WTC11 (cell line): ENCODE data around the gene VEGFB. TPM values are rescaled to one million over a fixed set of nuclear protein-coding genes. Genes with fewer than 3 reads are reported as not detected.
A peak's percentile ranks its signal among the peaks of the same experiment; 100 is the strongest.

Source experiments
- ATAC-seq: fragments of 200-7000 bp; cut with Tn5 transposase; 2 replicates; pipeline ENCODE4 v1.10.0; 2021; ENCODE audit warnings: mild to moderate bottlenecking, moderate library complexity
- CTCF ChIA-PET: fragments of 300-600 bp; sonication (Branson Sonifier 250); formaldehyde crosslinking; loops from one replicate; lab custom pipeline; 2021; ENCODE audit warnings: antibody characterized with exemption; lab: Charles Lee
- POLR2A ChIA-PET: fragments of 350-600 bp; sonication (Branson Sonifier 250); formaldehyde crosslinking; loops from one replicate; lab custom pipeline; 2021; ENCODE audit warnings: antibody characterized with exemption; lab: Charles Lee
- DNase-seq: peaks from one replicate; pipeline ENCODE4 v3.0.0; 2021; ENCODE audit warnings: low spot score
- H3K27ac Mint-ChIP-seq: 2 replicates; pipeline ENCODE4 v1.8.0; 2021; ENCODE audit warnings: mixed read lengths
- H3K27me3 Mint-ChIP-seq: 2 replicates; pipeline ENCODE4 v1.8.0; 2021; ENCODE audit warnings: low read depth, mild to moderate bottlenecking, moderate library complexity, mixed read lengths
- H3K36me3 Mint-ChIP-seq: 2 replicates; pipeline ENCODE4 v1.8.0; 2021; ENCODE audit warnings: mixed read lengths
- H3K4me1 Mint-ChIP-seq: 2 replicates; pipeline ENCODE4 v1.8.0; 2022; ENCODE audit warnings: mixed read lengths
- H3K4me3 Mint-ChIP-seq: 2 replicates; pipeline ENCODE4 v1.8.0; 2021; ENCODE audit warnings: mild to moderate bottlenecking, moderate library complexity, mixed read lengths
- H3K9me3 Mint-ChIP-seq: 2 replicates; pipeline ENCODE4 v1.8.0; 2021; ENCODE audit warnings: mixed read lengths
- E2F1 ChIP-seq: sonication (generic); formaldehyde crosslinking; IDR thresholded peaks from 2 replicates; pipeline ENCODE4 v1.8.0; 2022; ENCODE audit warnings: mild to moderate bottlenecking, missing genetic modification reagents
- ELF4 ChIP-seq: sonication (generic); formaldehyde crosslinking; IDR thresholded peaks from 2 replicates; pipeline ENCODE4 v1.8.1; 2022; ENCODE audit warnings: low read depth, mild to moderate bottlenecking, moderate library complexity, missing genetic modification reagents
- ERG ChIP-seq: fragments of 250-450 bp; sonication (Bioruptor Pico); IDR thresholded peaks from 2 replicates; pipeline ENCODE4 v1.8.0; 2021; ENCODE audit warnings: mild to moderate bottlenecking
- ESRRA ChIP-seq: sonication (generic); formaldehyde crosslinking; IDR thresholded peaks from 2 replicates; pipeline ENCODE4 v1.8.1; 2022; ENCODE audit warnings: mild to moderate bottlenecking, missing genetic modification reagents, borderline replicate concordance
- FOXP1 ChIP-seq: sonication (generic); formaldehyde crosslinking; IDR thresholded peaks from 2 replicates; pipeline ENCODE4 v1.8.0; 2022; ENCODE audit warnings: missing genetic modification reagents, mild to moderate bottlenecking, moderate library complexity, borderline replicate concordance
- KAT7 ChIP-seq: sonication (generic); formaldehyde crosslinking; IDR thresholded peaks from 2 replicates; pipeline ENCODE4 v1.8.1; 2023; ENCODE audit warnings: missing genetic modification reagents, mild to moderate bottlenecking, borderline replicate concordance
- NFYB ChIP-seq: sonication (generic); formaldehyde crosslinking; conservative IDR thresholded peaks from 2 replicates; pipeline ENCODE4 v1.8.0; 2022; ENCODE audit warnings: low read depth, missing genetic modification reagents
- NR2C2 ChIP-seq: sonication (generic); formaldehyde crosslinking; IDR thresholded peaks from 2 replicates; pipeline ENCODE4 v1.8.0; 2022; ENCODE audit warnings: mild to moderate bottlenecking, missing genetic modification reagents
- OVOL2 ChIP-seq: fragments of 250-450 bp; sonication (Bioruptor Pico); IDR thresholded peaks from 2 replicates; pipeline ENCODE4 v1.9.0; 2021; ENCODE audit warnings: mild to moderate bottlenecking, borderline replicate concordance
- RORB ChIP-seq: fragments of 250-450 bp; sonication (Bioruptor Pico); IDR thresholded peaks from 2 replicates; pipeline ENCODE4 v1.9.0; 2021; ENCODE audit warnings: mild to moderate bottlenecking
- SMAD4 ChIP-seq: sonication (generic); formaldehyde crosslinking; IDR thresholded peaks from 2 replicates; pipeline ENCODE4 v1.8.0; 2022; ENCODE audit warnings: mild to moderate bottlenecking, missing genetic modification reagents
- USF2 ChIP-seq: sonication (generic); formaldehyde crosslinking; IDR thresholded peaks from 2 replicates; pipeline ENCODE4 v1.8.1; 2023; ENCODE audit warnings: mild to moderate bottlenecking, missing genetic modification reagents, moderate library complexity
- ZBTB43 ChIP-seq: sonication (generic); formaldehyde crosslinking; IDR thresholded peaks from 2 replicates; pipeline ENCODE4 v1.8.1; 2023; ENCODE audit warnings: mild to moderate bottlenecking, missing genetic modification reagents
- ZMAT4 ChIP-seq: fragments of 250-450 bp; sonication (Bioruptor Pico); IDR thresholded peaks from 2 replicates; pipeline ENCODE4 v1.9.0; 2021; ENCODE audit warnings: mild to moderate bottlenecking
- ZNF121 ChIP-seq: sonication (generic); formaldehyde crosslinking; IDR thresholded peaks from 2 replicates; pipeline ENCODE4 v1.8.0; 2023; ENCODE audit warnings: missing genetic modification reagents
- ZNF138 ChIP-seq: sonication (generic); formaldehyde crosslinking; conservative IDR thresholded peaks from 2 replicates; pipeline ENCODE4 v1.8.1; 2022; ENCODE audit warnings: mild to moderate bottlenecking, moderate library complexity, missing genetic modification reagents
- ZNF232 ChIP-seq: sonication (generic); formaldehyde crosslinking; IDR thresholded peaks from 2 replicates; pipeline ENCODE4 v1.8.0; 2022; ENCODE audit warnings: mild to moderate bottlenecking, missing genetic modification reagents
- ZNF423 ChIP-seq: fragments of 250-450 bp; sonication (Bioruptor Pico); IDR thresholded peaks from 2 replicates; pipeline ENCODE4 v2.1.2; 2022; ENCODE audit warnings: mild to moderate bottlenecking, moderate library complexity
- ZNF671 ChIP-seq: fragments of 250-450 bp; sonication (Bioruptor Pico); IDR thresholded peaks from 2 replicates; pipeline ENCODE4 v1.8.0; 2021; ENCODE audit warnings: mild to moderate bottlenecking
- total RNA-seq: library from RNA; stranded (reverse); gene quantifications from 3 replicates; pipeline ENCODE4 v1.2.3, GENCODE V29; 2021
- TF ChIP-seq, protein P1 (sequence below): sonication (generic); formaldehyde crosslinking; IDR thresholded peaks from 2 replicates; pipeline ENCODE4 v1.8.1; 2023; ENCODE audit warnings: mild to moderate bottlenecking, missing genetic modification reagents, moderate library complexity
- TF ChIP-seq, protein P2 (sequence below): sonication (generic); formaldehyde crosslinking; IDR thresholded peaks from 2 replicates; pipeline ENCODE4 v1.8.0; 2022; ENCODE audit warnings: missing genetic modification reagents
- TF ChIP-seq, protein P3 (sequence below): sonication (generic); formaldehyde crosslinking; IDR thresholded peaks from 2 replicates; pipeline ENCODE4 v1.8.1; 2023; ENCODE audit warnings: mild to moderate bottlenecking, missing genetic modification reagents

VEGFB gene
- total RNA-seq, 1 experiment from 2014 or later = 51.7 TPM

GRCh38 chr11:64276653-64277431, 42.5 kb downstream of the VEGFB start:
- DNase-seq (no peak), ATAC-seq (no peak)
- CTCF ChIA-PET = interaction anchor here (0.7 to 4.0 kb wide), 6 partner anchors 24 to 78 kb away, joined by 3 to 24 read pairs (median 6); partner anchors contain the start of genes CATSPERZ and PLCB3
- Mint-ChIP-seq H3K27me3 (no peaks in the 10 kb centered on the region), H3K9me3 (no peaks in the 10 kb centered on the region), H3K27ac (no peak overlapping the region), H3K4me3 (no peak overlapping the region), H3K36me3 (peaks cover 6% of the 10 kb centered on the region), H3K4me1 (peaks cover 21% of the 10 kb centered on the region)
- TF ChIP-seq E2F1 (CRISPR knock-in tag) (no peak), USF2 (no peak), ZNF671 (CRISPR knock-in tag) (no peak), OVOL2 (no peak), RORB (CRISPR knock-in tag) (no peak), ERG (no peak), ZNF121 (CRISPR knock-in tag) (no peak), ZBTB43 (CRISPR knock-in tag) (no peak), NR2C2 (CRISPR knock-in tag) (no peak), FOXP1 (CRISPR knock-in tag) (no peak), ELF4 (CRISPR knock-in tag) (no peak), ZNF232 (CRISPR knock-in tag) (no peak)
- TF ChIP-seq, protein P1, sequence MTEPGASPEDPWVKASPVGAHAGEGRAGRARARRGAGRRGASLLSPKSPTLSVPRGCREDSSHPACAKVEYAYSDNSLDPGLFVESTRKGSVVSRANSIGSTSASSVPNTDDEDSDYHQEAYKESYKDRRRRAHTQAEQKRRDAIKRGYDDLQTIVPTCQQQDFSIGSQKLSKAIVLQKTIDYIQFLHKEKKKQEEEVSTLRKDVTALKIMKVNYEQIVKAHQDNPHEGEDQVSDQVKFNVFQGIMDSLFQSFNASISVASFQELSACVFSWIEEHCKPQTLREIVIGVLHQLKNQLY (CRISPR knock-in tag) = no peak
- POLR2A ChIA-PET = interaction anchor here (0.5 to 0.6 kb wide), 2 partner anchors 25 to 100 kb away, joined by 3 to 10 read pairs; no protein-coding TSS in a partner anchor

DNA sequence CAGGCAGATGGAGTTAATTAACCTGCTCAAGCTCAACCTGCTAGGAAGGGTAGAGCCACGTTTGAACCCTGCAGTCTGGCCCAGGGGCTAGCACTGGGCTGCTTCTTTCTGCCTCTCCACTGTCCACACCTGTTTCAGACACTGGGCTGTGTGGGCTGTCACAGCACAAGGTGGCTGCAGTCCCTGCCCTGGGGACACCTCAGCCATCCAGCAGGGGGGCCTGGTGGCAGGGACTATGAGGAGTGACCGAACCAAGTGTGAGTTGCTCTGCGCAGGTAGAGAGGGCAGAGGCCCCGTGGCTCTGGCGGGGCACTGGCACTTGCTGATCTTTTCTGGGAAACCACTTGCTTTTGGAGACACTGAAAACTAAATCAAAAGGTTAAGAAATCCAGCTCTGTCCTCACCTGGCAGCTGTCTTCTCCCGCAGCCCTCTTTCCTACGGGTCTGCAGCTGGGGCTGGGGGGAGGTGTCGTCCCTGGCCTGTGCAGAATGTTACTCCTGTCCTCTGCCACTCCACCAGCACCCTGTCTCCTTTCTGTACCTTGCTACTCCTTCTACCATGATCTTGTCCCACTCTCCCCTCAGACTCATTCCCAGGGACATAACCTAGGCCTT, 44.3 kb downstream of the VEGFB start:
- no peak overlapping the region for H3K4me3 Mint-ChIP-seq
- CTCF ChIA-PET = interaction anchor here (0.6 to 4.0 kb wide), 8 partner anchors 8 to 441 kb away, joined by 3 to 24 read pairs (median 4); partner anchors contain the start of genes CATSPERZ, ESRRA, KCNK4 and PLCB3
- no peak for TF ChIP-seq KAT7 (CRISPR knock-in tag)
- TF ChIP-seq, protein P2, sequence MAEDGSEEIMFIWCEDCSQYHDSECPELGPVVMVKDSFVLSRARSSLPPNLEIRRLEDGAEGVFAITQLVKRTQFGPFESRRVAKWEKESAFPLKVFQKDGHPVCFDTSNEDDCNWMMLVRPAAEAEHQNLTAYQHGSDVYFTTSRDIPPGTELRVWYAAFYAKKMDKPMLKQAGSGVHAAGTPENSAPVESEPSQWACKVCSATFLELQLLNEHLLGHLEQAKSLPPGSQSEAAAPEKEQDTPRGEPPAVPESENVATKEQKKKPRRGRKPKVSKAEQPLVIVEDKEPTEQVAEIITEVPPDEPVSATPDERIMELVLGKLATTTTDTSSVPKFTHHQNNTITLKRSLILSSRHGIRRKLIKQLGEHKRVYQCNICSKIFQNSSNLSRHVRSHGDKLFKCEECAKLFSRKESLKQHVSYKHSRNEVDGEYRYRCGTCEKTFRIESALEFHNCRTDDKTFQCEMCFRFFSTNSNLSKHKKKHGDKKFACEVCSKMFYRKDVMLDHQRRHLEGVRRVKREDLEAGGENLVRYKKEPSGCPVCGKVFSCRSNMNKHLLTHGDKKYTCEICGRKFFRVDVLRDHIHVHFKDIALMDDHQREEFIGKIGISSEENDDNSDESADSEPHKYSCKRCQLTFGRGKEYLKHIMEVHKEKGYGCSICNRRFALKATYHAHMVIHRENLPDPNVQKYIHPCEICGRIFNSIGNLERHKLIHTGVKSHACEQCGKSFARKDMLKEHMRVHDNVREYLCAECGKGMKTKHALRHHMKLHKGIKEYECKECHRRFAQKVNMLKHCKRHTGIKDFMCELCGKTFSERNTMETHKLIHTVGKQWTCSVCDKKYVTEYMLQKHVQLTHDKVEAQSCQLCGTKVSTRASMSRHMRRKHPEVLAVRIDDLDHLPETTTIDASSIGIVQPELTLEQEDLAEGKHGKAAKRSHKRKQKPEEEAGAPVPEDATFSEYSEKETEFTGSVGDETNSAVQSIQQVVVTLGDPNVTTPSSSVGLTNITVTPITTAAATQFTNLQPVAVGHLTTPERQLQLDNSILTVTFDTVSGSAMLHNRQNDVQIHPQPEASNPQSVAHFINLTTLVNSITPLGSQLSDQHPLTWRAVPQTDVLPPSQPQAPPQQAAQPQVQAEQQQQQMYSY (CRISPR knock-in tag) = no peak
- no peak for TF ChIP-seq ZNF423 (CRISPR knock-in tag)
- no peak for TF ChIP-seq ZNF138 (CRISPR knock-in tag)
- no peak for TF ChIP-seq NFYB (CRISPR knock-in tag)
- TF ChIP-seq, protein P3, sequence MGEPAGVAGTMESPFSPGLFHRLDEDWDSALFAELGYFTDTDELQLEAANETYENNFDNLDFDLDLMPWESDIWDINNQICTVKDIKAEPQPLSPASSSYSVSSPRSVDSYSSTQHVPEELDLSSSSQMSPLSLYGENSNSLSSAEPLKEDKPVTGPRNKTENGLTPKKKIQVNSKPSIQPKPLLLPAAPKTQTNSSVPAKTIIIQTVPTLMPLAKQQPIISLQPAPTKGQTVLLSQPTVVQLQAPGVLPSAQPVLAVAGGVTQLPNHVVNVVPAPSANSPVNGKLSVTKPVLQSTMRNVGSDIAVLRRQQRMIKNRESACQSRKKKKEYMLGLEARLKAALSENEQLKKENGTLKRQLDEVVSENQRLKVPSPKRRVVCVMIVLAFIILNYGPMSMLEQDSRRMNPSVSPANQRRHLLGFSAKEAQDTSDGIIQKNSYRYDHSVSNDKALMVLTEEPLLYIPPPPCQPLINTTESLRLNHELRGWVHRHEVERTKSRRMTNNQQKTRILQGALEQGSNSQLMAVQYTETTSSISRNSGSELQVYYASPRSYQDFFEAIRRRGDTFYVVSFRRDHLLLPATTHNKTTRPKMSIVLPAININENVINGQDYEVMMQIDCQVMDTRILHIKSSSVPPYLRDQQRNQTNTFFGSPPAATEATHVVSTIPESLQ (CRISPR knock-in tag) = no peak
- TF ChIP-seq SMAD4 (CRISPR knock-in tag) = no peak
- TF ChIP-seq ESRRA = no peak
- no peak for TF ChIP-seq ZNF671 (CRISPR knock-in tag)
- no peak for TF ChIP-seq ZMAT4 (CRISPR knock-in tag)

More for the DNA sequence above, 44.3 kb downstream of the VEGFB start:
- Mint-ChIP-seq H3K9me3 (no peaks in the 10 kb centered on the region), H3K27me3 (no peaks in the 10 kb centered on the region), H3K27ac (peak overlapping the region; percentile 12; the same call in 1 of the 2 replicates), H3K36me3 (peaks cover 12% of the 10 kb centered on the region), H3K4me1 (peaks cover 19% of the 10 kb centered on the region)
- no peak for DNase-seq
- POLR2A ChIA-PET = no interaction called here
- ATAC-seq = no peak
